Skin of body (tissue), 2 donors: Measurements from ENCODE around the gene CPPED1. TPM values are rescaled to one million over a fixed set of nuclear protein-coding genes. Genes with fewer than 3 reads are reported as not detected.
A peak's percentile ranks its signal among the peaks of the same experiment; 100 is the strongest.
"Not testable (repeated sequence)": the region's sequence is repeated elsewhere in the genome, so short reads cannot be mapped to it uniquely, and the experiment has no call there.

Experiments used
- DNase-seq: peaks from one replicate; lab custom pipeline; 2025; lab: John Stamatoyannopoulos, UW
- total RNA-seq: library from RNA; depleted of rRNA; stranded (reverse); fragments of >200 nt; gene quantifications from one replicate; pipeline ENCODE4 v1.2.3, GENCODE V29; 2014

CPPED1 gene, protein sequence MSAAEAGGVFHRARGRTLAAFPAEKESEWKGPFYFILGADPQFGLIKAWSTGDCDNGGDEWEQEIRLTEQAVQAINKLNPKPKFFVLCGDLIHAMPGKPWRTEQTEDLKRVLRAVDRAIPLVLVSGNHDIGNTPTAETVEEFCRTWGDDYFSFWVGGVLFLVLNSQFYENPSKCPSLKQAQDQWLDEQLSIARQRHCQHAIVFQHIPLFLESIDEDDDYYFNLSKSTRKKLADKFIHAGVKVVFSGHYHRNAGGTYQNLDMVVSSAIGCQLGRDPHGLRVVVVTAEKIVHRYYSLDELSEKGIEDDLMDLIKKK
- 7.4 TPM for total RNA-seq

- DNase-seq: peak; percentile 79
Measured at GRCh38 chr16:12803203-12804093, at the start of gene CPPED1. TSS of gene CPPED1 (minus strand) at chr16:12803887. CDS start at chr16:12803776, 111 bp downstream.

DNA sequence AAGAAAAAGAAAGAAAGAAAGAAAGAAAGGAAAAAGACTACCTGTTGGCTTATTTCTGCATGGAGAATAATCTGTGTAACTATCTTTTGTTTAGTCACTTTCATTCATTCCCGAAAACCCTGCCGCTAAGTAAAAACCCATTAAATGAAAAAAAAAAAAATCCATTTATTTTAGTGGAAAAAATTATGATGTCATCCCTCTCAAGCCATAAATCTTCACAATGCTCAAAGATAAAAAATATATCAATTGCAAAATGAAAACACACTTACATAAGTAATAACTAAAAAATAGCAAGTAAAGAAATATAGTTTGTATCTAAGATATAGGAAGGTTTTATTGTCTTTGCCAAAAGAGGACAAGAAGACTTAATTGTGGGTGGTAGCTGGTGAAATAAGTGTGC, 46.5 kb upstream of the CPPED1 start:
- no peak for DNase-seq

DNA sequence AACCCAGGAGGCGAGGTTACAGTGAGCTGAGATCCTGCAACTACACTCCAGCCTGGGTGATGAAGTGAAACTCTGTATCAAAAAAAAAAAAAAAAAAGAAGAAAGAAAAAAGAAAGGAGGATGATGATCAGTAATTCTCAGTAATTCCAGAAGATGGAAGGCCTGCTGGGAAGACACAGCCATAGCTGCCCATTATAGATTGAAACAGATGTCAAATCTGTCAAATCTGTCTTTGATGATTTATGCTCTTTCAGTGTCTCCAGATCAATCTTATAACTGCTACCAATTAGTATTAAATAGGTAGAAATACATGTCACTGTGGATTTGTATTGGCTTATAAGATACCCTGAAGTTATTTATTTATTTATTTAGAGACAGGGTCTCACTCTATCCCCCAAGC, 42.9 kb upstream of the CPPED1 start:
- DNase-seq: no peak

DNA sequence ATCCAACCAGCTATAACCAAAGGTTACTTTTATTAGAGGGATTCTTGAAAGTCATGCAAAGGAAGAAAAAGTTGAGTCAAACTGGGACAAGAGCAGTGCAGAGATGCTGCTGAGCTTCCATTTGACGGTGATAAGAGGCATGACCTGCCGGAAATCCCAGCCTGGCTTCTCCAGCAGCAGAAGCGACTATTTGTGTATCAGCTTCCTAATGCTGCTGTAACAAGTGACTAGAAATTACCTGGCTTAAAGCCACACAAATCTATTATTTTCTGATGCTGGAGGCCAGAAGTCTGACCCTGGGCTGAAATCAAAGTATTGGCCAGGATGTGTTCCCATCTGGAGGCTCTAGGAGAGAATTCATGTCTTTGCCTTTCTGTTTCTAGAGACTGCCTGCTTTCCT, 41.6 kb upstream of the CPPED1 start:
- no peak for DNase-seq

DNA sequence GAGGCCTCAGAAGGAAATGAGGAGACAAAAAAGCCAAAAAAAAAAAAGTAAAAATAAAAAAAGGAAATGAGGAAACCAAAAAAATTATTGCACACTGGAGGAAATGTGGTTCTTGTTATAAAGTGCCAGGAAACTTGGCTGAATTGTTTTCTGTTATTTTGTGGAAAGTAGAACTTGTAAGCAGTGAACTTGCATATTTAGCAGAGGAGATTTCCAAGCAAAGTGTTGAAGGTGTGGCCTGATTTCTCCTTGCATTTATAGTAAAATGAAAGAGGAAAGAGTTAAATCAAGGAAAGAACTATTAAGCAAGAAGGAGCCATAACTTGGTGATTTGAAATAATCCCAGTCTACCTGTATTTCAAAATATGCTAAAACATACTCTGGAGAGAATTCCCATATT, 34.1 kb upstream of the CPPED1 start:
- DNase-seq: no peak

GRCh38 chr16:12837291-12837690, 33.6 kb upstream of the CPPED1 start:
- no peak for DNase-seq

DNA sequence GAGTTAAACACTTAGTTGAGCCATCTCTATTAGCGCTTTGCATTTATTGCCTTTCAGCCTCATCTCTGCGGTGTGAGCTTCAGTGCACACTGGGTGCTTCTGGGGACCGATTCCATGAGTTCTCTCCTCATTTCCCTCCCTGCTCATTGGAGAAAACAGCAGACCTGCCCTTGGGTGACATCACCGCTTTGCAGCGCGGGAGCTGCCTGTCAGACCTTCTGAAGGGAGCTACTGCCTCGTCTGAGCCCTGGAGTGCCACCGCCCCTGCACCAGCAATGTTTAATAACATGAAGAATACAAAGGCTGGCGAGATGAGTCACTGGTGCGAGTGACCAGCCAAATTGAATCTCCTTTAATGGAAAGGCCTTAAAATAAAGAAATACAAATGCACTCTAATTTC, 30.2 kb upstream of the CPPED1 start:
- DNase-seq: no peak

- DNase-seq: no peak
Measured at GRCh38 chr16:12829096-12829888, 25.6 kb upstream of the CPPED1 start.

- no peak for DNase-seq
Measured at GRCh38 chr16:12828206-12828605, 24.5 kb upstream of the CPPED1 start.

GRCh38 chr16:12826559-12826958, 22.9 kb upstream of the CPPED1 start:
- no peak for DNase-seq

GRCh38 chr16:12819126-12820117, 15.7 kb upstream of the CPPED1 start:
- DNase-seq: no peak

- DNase-seq: no peak
Measured at GRCh38 chr16:12818326-12818725, 14.6 kb upstream of the CPPED1 start.

DNA sequence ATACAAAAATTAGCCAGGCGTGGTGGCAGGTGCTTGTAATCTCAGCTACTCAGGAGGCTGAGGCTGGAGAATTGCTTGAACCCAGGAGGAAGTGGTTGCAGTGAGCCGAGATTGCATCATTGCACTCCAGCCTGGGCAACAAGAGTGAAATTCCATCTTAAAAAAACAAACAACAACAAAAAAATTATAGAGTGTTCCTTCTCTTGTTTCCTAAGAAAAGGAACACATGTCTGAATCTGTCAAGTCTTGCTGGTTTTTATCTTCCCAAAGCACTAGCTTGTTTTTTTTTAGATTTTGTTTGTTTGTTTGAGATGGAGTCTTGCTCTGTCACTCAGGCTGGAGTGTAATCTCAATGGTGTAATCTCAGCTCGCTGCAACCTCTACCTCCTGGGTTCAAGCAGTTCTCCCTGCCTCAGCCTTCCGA, 13.1 kb upstream of the CPPED1 start:
- not testable (repeated sequence) for DNase-seq

- no peak for DNase-seq
Measured at GRCh38 chr16:12815361-12815760, 11.7 kb upstream of the CPPED1 start.

DNA sequence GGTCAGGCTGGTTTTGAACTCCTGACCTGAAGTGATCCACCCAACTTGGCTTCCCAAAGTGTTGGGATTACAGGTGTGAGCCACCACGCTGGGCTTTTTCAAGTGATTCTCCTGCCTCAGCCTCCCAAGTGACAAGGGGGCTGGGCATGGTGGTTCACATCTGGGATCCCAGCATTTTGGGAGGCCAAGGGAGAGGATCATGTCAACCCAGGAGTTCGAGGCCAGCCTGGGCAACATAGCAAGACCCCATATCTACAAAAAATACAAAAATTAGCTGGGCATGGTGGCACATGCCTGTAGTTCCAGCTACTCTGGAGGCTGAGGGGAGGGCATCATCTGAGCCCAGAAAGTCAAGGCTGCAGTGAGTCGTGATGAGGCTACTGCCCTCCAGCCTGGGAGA, 10.0 kb upstream of the CPPED1 start:
- DNase-seq: not testable (repeated sequence)

- DNase-seq: not testable (repeated sequence)
Measured at GRCh38 chr16:12813321-12813720, 9.6 kb upstream of the CPPED1 start.

- no peak for DNase-seq
Measured at GRCh38 chr16:12811441-12812383, 8.0 kb upstream of the CPPED1 start.

DNA sequence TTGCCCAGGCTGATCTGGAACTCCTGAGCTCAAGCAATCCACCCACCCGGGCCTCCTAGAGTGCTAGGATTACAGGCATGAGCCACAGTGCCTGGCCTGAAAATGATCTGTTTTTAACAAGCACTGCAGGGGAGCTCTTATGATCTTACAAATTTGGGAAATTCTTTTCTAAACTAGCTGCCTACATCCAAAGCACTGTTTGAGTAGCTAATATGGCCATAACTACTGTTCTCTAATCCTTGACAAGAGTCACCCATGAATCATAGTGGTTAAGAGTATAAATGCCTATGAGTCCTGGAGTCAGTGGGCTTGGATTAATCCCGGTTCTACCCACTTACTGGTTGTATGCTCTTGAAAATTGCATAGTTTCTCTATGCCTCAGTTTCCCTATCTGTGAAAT, 1.4 kb upstream of the CPPED1 start:
- DNase-seq: no peak

DNA sequence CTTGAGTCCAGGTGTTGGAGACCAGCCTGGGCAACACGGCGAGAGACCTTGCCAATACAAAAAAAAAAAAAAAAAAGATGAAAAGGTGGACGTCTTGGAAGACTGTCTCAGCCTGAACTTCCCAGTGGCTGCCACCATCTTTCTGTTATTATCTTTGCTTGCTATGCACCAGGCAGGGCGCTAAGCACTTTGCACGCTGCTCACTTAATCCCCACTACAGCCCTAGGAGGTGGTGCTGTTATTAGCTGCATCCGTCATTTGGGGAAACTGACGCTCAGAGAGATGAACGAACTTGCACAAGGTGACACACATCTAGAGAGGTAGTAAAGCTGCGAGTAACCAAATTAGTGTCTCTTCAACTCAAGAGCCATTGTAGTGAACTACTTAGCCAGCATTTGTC, 708 bp upstream of the CPPED1 start:
- DNase-seq: no peak
